HL-60 (cell line): ENCODE results near the gene IGSF9B.

Source experiments
- DNase-seq, 2 experiments: peaks; one replicate each; pipeline ENCODE4 v3.0.0-alpha.2; 2010 to 2020; ENCODE audit warnings: low read depth in 1 of 2, low spot score in 1 of 2
- H3K27ac ChIP-seq: fragments of 250-450 bp; sonication (Bioruptor Pico); replicated peaks from 2 replicates; pipeline ENCODE4 v1.5.1; 2020; ENCODE audit warnings: mild to moderate bottlenecking, moderate library complexity
- H3K27me3 ChIP-seq: fragments of 250-450 bp; sonication (Bioruptor Pico); 2 replicates; pipeline ENCODE4 v1.5.1; 2021; ENCODE audit warnings: mild to moderate bottlenecking, moderate library complexity; ENCODE audit not compliant: insufficient read depth, poor library complexity, severe bottlenecking
- H3K4me3 ChIP-seq: replicated peaks from 2 replicates; pipeline ENCODE4 v1.5.1; 2011; ENCODE audit warnings: mild to moderate bottlenecking, control low read depth, low read length; ENCODE audit not compliant: insufficient read depth
- CTCF ChIP-seq: IDR thresholded peaks from one replicate; pipeline ENCODE4 v1.5.1; 2011; ENCODE audit warnings: low read length, control low read depth, inconsistent platforms; ENCODE audit not compliant: insufficient read depth
- GABPA ChIP-seq: IDR thresholded peaks from 2 replicates; pipeline ENCODE4 v1.6.1; 2012; ENCODE audit warnings: low read depth
- POLR2AphosphoS5 ChIP-seq: IDR thresholded peaks from 2 replicates; pipeline ENCODE4 v1.6.1; 2012; ENCODE audit warnings: low read depth
- REST ChIP-seq: IDR thresholded peaks from 2 replicates; pipeline ENCODE4 v1.6.1; 2012; ENCODE audit warnings: low read depth; ENCODE audit not compliant: insufficient replicate concordance
- SPI1 ChIP-seq: IDR thresholded peaks from 2 replicates; pipeline ENCODE4 v1.6.1; 2012; ENCODE audit warnings: low read depth, mild to moderate bottlenecking, borderline replicate concordance

The IGSF9B gene

GRCh38 chr11:133898031-133898769 is 58.6 kb downstream of the IGSF9B start:
- no peaks in the 10 kb centered on the region for H3K27me3 ChIP-seq
- TF ChIP-seq REST (no peak), CTCF (no peak)
- H3K4me3 ChIP-seq: no peak overlapping the region
- no peak overlapping the region for H3K27ac ChIP-seq
- DNase-seq: no peak

DNA sequence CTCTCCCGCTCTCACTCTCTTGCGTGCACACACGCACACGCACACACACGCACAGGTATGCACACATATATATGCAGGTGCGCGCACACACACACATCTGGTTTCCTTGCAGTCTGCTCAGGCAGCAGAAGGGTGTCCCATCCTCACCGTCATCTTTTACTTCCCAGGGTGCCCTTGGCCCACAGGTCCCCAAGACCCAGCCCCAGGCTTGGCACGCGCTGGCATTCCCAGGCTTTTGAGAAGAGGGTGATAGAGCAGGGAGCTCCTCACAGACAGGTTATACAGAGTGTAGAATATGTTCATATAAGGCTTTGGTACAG is 59.5 kb downstream of the IGSF9B start:
- DNase-seq: no peak
- Histone ChIP-seq H3K4me3 (no peak overlapping the region), H3K27me3 (no peaks in the 10 kb centered on the region), H3K27ac (no peak overlapping the region)
- TF ChIP-seq POLR2AphosphoS5 (no peak), REST (no peak), GABPA (no peak), SPI1 (no peak), CTCF (no peak)

DNA sequence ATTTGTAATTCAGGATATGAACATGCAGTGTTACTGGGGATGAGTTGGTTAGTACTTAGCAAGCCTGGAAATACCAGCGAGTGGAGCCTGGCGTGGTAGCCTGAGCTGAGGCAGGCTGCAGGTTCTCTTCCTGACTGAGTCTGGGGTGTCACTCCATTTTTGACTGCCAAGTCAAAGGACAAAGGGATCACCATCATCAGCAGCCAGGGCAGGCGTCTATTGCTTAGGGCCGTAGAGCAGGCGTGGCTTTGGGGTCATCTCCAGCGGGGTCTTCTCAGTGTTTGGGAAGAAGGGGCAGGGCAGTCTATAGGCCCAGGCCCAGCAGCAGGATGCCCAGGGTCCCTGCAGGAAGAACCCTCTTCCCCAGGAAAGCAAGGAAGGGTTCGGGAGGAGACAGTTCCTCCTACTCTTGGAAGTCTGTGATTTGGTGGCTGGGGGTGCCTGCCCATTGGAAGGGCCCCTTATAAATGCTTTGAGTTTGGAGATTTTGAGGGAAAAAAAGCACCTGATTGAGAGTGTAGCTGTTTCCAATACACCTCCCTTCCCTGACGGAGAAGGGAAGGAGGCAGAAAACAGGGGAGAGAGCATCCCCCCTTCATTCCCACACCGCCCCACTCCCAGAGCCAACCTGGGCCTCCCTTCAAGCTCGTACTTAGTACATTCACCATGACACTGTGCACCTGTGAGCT is 60.0 kb downstream of the IGSF9B start:
- Histone ChIP-seq H3K4me3 (no peak overlapping the region), H3K27ac (no peak overlapping the region), H3K27me3 (no peaks in the 10 kb centered on the region)
- DNase-seq: no peak
- no peak for TF ChIP-seq SPI1
- no peak for TF ChIP-seq CTCF
- no peak for TF ChIP-seq REST
- TF ChIP-seq GABPA: no peak
- TF ChIP-seq POLR2AphosphoS5: no peak
